ENCODE measurements around the gene TWNK.

- no peak for TF ChIP-seq POLR2A (IDR thresholded peaks at IDR 0.05; ENCODE audit: low read depth, low read length)
- TF ChIP-seq SPI1 (IDR thresholded peaks at IDR 0.05; ENCODE audit: low read depth, low read length) = no peak
Measured at GRCh38 chr10:100966887-100967286, 20.5 kb upstream of the TWNK start.

All from GM12891 (cell line).